ENCODE measurements around the gene EVL.
"Not testable (repeated sequence)": the region's sequence is repeated elsewhere in the genome, so short reads cannot be mapped to it uniquely, and the experiment has no call there.

Gene EVL

DNA sequence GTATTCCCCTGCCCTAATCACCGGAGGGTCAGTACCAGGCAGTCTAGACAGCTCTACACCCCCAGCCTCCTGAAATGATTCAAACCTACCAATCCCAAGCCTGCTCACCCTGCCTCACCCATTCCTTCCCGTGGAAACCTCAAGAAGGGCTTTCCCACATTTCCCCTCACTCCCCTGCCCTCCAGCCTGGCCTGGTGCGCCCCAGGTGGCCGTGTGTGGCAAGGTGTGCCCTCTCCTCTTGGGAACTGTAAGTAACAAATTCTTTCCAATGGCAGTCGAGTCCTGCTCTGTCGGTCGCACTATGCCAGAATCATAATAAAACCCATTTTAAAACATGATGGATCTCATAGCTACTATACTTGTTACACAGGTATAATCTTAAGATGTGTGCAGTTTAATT lies 108.1 kb downstream of the EVL start:
- TF ChIP-seq, protein P1, sequence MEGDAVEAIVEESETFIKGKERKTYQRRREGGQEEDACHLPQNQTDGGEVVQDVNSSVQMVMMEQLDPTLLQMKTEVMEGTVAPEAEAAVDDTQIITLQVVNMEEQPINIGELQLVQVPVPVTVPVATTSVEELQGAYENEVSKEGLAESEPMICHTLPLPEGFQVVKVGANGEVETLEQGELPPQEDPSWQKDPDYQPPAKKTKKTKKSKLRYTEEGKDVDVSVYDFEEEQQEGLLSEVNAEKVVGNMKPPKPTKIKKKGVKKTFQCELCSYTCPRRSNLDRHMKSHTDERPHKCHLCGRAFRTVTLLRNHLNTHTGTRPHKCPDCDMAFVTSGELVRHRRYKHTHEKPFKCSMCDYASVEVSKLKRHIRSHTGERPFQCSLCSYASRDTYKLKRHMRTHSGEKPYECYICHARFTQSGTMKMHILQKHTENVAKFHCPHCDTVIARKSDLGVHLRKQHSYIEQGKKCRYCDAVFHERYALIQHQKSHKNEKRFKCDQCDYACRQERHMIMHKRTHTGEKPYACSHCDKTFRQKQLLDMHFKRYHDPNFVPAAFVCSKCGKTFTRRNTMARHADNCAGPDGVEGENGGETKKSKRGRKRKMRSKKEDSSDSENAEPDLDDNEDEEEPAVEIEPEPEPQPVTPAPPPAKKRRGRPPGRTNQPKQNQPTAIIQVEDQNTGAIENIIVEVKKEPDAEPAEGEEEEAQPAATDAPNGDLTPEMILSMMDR (IDR thresholded peaks at IDR 0.05), result no peak
- Histone ChIP-seq H3K4me3 (no peak overlapping the region), H3K27ac (no peak overlapping the region), H3K4me1 (no peaks in the 10 kb centered on the region), H3K9me3 (no peaks in the 10 kb centered on the region), H3K27me3 (peaks cover 0 to 14% of the 10 kb centered on the region in 2 donors), H3K36me3 (no peaks in the 10 kb centered on the region)
- no peak for DNase-seq
- intact Hi-C loops (cut with DNase I; ENCODE audit: low total_unique reads), result no loop called here

DNA sequence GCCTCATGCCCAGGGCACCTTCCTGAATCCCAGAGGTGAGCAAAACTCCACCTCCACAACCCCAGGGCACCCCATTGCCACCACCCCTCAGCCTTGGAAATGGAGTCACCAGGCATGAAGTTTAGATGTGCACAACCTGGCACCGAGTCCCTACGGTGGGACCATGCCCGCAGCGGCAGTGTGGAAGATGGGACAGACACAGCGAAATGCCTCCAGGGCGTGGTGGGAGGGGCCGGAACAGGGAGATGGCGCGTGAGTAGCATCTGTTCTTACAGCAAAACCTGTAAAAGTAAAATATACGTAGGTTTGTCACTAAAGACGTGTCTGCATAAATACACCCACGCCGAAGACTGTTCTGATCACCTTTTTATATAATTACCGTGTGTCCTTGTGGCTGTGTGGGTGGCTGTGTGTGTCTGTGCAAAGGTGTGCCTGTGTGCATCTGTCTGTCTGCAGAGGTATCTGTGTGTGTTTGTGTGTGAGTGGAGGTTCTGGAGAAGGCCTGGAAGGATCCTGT lies 111.6 kb downstream of the EVL start:
- Histone ChIP-seq H3K36me3 (no peaks in the 10 kb centered on the region), H3K27me3 (peaks cover 0 to 8% of the 10 kb centered on the region in 2 donors), H3K4me3 (no peak overlapping the region), H3K9me3 (no peaks in the 10 kb centered on the region), H3K27ac (no peak overlapping the region), H3K4me1 (no peaks in the 10 kb centered on the region)
- DNase-seq, result no peak
- TF ChIP-seq, protein P1 (IDR thresholded peaks at IDR 0.05), result no peak
- intact Hi-C loops (cut with DNase I; ENCODE audit: low total_unique reads), result no loop called here

DNA sequence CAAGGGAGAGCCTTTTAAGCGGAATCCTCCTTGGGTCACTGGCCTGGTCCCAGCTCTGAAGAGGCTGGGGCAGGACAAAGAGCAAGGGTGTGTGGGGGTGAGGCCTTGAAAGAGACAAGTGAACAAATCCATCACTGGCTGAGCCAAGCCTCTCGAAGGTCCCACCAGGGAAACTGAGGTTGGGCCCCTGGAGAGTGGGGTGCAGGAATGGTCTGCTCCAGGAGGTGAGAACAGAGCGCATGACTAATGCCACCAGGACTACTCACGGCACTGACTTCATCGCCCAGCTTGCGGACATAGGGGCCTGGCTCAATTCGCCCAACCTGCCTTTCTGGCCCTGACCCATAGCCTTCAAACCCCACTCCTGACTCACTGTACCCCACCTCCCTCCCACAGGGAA lies 113.5 kb downstream of the EVL start:
- DNase-seq, result no peak
- no peak overlapping the region for H3K4me3 ChIP-seq
- TF ChIP-seq, protein P1 (IDR thresholded peaks at IDR 0.05), result no peak
- no peaks in the 10 kb centered on the region for H3K9me3 ChIP-seq
- H3K27me3 ChIP-seq, result peaks cover 0 to 2% of the 10 kb centered on the region in 2 donors
- intact Hi-C loops (cut with DNase I; ENCODE audit: low total_unique reads), result no loop called here
- no peak overlapping the region for H3K27ac ChIP-seq
- H3K36me3 ChIP-seq, result no peaks in the 10 kb centered on the region
- H3K4me1 ChIP-seq, result no peaks in the 10 kb centered on the region

DNA sequence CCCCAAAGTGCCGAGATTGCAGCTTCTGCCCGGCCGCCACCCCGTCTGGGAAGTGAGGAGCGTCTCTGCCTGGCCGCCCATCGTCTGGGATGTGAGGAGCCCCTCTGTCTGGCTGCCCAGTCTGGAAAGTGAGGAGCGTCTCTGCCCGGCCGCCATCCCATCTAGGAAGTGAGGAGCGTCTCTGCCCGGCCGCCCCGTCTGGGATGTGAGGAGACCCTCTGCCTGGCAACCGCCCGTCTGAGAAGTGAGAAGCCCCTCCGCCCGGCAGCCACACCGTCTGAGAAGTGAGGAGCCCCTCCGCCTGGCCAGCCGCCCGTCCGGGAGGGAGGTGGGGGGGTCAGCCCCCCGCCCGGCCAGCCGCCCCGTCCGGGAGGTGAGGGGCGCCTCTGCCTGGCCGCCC lies 115.4 kb downstream of the EVL start:
- H3K9me3 ChIP-seq; H3K27ac ChIP-seq; H3K27me3 ChIP-seq; H3K4me1 ChIP-seq; DNase-seq; H3K36me3 ChIP-seq; intact Hi-C loops (cut with DNase I; ENCODE audit: low total_unique reads); H3K4me3 ChIP-seq: not testable (repeated sequence)

DNA sequence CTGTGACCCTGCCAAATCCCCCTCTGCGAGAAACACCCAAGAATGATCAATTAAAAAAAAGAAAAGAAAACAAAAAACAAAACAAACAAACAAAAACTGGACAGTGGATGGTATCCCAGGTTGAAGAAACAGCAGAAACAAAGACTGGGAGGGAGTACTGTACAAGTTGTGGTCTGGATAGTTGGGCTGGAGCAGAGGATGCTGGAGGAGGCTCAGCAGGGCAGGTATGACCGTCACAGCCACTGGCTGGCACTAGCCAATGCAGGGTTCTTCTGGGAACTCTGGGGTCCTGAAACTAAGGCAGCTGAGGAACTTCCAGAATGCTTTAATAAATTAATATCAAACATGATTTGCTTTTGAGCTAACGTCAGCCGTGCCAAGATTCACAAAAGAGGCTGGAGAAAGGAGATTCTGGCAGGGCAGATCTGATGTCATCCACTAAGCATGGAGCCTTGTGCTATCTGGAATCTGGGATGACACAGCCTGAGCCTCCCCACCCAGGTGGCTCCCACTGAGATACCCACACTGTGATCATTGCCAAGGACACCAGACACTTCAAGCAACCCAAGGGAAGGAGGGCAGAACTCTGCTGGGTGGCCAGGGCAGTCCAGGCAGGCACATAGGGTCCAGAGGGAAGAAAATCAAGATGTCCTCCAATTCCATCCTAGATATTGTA lies 116.8 kb downstream of the EVL start:
- intact Hi-C loops (cut with DNase I; ENCODE audit: low total_unique reads); H3K27me3 ChIP-seq; H3K4me1 ChIP-seq; DNase-seq; H3K36me3 ChIP-seq; H3K4me3 ChIP-seq; H3K9me3 ChIP-seq; H3K27ac ChIP-seq: not testable (repeated sequence)

DNA sequence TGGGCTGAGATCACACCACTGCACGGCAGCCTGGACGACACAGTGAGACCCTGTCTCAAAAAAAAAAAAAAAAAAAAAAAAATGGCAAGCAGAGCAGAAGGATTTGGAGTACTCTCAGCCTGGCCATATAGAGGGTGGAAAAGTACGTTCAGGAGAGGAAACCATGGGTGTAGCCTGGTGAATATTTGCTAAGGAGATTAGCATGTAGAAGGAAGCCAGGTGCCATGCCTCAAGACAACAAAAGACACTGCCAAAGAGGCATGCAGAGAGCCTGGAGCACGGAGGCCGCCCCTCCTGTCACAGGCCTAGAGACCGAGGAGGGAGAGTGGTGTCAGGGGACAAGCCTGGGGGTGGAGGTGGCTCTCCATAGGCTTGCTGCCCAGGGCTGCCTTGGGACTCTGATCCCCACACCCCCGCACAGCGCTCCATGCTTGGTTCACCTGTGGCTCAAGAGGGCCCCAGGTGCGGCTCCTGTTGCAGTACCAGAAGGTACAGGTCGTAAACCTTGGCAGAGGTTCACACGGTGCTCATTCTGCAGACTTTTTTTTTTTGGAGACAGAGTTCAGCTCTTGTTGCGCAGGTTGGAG lies 122.1 kb downstream of the EVL start:
- H3K4me3 ChIP-seq, result no peak overlapping the region
- intact Hi-C loops (cut with DNase I; ENCODE audit: low total_unique reads), result no loop called here
- TF ChIP-seq, protein P1 (IDR thresholded peaks at IDR 0.05), result no peak
- no peak overlapping the region for H3K27ac ChIP-seq
- no peaks in the 10 kb centered on the region for H3K9me3 ChIP-seq
- peaks cover 0 to 9% (median 5%) of the 10 kb centered on the region in 4 donors for H3K4me1 ChIP-seq
- no peaks in the 10 kb centered on the region for H3K36me3 ChIP-seq
- no peak for DNase-seq
- no peaks in the 10 kb centered on the region for H3K27me3 ChIP-seq

Data from tibial artery (tissue), 4 donors.